ENCODE results near the gene SNX5.

SNX5 gene

DNA sequence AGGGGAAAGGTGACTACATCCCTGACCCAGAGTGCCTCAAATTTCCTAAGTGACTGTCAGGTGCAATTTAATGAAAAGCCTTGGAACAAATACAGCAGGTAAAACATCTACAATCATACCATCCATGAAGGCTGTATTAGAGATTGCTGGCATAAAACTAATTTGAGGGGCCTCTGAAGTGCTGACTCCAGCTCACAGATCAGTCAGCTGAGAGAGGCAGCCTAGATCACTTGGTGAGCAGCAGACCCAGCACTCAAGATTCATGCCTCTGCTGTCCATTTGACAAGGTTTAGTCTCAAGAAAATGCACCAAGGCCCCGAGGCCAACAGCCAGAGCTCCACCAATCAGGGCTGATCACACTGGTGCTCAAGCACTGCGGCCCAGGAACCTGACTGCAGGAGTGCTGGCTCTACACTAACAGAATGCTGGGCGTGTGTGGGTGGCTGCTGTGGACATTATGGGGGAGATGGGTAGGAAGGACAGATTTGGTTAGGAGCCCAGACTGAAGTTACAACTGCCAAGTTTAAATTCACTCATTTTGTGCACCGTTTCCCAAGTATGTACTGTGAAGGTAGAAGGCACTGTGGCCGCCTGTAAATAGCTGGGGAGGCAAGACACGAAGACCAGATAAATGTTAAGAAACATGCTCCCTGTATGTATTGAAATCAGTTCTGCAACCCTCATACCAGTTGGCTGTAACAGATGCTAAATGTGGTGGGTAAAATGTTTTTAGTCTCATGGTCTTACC, 28.2 kb downstream of the SNX5 start:
- no peak for DNase-seq (ENCODE audit: low read depth)

GRCh38 chr20:17939622-17940223, 28.9 kb downstream of the SNX5 start:
- no peak for DNase-seq (ENCODE audit: low read depth)

DNA sequence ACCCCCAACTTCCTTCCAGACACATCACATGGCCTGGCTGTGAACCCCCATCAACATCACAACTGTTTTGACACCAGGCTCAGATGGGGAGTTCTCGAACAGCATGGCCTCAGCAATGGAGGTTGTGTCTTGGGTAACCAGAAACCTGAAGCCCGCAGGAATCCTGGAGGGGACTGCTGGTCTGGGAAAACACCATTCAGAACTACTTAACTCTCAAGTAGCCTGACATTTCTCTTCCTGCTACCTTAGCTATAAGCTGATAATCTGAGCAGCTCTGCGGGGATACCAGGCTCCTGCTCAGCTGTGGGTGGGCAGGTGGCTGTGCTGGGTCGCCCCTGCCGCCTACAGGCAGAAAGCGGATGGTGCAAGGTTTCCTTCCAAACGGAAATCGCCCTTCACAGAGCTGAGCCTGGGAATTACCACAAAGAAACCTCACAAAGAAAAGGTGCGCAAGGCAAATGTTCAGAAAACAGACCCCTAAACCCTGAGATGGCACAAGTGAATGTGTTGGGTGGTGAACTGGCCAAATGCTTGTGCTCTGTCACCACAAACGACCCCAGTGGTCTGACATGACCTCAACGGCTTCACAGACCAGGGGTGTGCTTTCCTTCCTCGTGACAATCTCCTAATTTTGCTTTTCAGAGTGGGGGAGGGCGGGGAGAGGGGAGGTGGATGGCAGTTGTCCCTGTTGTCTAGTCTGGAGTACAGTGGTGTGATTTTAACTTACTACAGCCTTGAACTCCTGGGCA, 29.5 kb downstream of the SNX5 start:
- DNase-seq (ENCODE audit: low read depth): no peak

DNA sequence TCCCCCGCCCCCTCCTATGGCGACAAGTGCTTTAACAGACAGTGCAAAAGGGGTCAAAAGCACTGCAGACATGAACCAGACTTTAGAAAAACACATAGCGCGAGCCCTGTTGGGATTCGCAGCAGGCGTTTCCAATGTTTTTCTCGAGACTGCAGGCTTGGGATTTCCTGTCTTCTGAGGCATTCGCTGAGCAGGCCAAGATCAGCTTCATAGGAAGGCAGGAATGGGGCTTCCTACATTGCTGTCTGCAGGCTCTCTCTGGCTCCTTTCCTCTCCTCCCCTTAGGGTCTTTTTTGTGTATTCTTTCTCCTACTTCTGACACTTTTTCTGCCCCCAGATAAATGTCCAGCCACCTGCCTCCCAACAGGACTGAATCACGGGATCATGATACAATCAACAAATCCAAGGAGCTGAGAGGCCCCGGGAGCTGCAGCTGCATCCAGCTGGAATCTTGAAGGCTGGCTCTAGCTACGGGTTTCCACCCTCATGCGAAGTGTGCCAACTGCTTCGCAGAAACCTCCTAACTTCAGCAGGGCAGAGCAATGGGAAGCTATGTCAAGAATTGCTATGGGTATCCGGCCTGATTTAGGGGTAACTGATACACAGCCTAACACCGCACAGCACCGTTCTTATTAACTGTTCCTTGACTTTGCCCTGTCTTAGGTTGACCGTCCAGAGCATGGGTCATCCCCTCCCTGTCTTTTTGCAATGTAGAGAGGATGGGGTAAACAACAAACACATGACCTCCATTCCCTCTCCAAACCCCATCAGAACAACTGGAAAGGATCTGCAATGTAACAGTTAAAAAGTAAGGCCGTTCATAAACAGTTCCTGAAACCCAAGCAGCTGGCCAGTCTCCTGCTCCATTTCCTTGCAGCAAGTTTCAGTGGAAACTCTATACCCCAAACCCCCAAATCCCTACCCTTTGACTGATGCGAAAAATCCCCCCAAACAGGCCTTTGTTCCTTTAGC, 31.5 kb downstream of the SNX5 start:
- no peak for DNase-seq (ENCODE audit: low read depth)

DNA sequence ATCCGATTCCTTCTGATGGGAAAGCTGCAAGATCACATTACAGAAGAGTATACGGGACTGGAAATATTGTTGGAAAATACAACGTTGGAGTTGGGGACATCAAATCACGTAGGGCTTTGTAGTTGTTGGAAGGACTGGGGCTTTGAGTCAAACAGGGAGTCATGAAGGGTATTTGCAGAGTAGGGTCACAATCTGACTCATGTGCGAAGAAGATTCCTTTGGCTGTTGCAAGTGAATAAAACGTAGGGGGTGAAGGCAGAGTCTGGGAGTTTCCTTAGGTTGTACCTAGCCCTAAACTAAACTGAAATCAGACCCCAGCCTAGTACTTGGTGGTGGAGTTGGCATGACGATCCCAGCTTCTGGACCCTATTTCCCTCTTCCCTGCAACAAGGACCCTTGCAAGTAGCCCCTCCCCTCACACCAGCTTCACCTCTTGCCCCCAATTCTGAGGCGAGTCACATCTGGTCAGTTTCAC, 32.3 kb downstream of the SNX5 start:
- no peak for DNase-seq (ENCODE audit: low read depth)

- no peak for DNase-seq (ENCODE audit: low read depth)
These were observed 32.8 kb downstream of the SNX5 start for GRCh38 chr20:17935761-17936160.

GRCh38 chr20:17935186-17935585, 33.4 kb downstream of the SNX5 start:
- no peak for DNase-seq (ENCODE audit: low read depth)

DNA sequence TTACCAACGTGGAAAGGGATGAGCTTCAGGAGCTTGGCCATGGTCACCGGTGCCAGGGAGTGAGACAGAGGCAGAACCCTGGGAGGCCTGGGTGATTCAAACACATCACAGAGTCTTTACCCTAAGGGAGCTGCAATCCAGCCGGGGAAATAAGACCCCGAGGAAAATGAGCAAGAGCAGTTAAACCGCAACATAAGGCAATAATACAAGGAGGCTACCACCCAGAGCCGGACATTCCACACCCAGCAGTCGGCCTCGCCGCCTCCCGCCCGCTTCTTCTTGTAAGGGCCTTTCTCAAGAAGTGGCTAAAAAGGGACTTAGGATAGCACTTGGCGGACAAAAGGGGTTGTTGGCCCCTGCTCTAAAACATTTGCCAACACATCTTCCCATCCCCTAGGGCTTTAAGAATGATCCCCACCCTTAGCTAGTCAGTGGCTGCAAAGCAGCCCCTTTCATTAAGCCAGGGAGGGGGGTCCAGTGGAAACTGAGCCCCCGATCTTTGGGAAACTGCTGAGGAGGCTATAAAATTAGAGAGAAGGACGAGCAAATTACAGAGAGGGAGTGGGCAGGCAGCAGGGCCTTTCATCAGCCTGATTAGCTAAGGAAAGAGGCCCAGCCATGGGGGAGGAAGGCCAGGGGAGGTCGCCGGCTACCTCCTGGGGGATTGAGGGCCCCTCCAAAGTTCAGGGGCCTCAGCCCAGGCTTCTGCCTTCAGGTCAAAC, 34.3 kb downstream of the SNX5 start:
- DNase-seq (ENCODE audit: low read depth): no peak

DNA sequence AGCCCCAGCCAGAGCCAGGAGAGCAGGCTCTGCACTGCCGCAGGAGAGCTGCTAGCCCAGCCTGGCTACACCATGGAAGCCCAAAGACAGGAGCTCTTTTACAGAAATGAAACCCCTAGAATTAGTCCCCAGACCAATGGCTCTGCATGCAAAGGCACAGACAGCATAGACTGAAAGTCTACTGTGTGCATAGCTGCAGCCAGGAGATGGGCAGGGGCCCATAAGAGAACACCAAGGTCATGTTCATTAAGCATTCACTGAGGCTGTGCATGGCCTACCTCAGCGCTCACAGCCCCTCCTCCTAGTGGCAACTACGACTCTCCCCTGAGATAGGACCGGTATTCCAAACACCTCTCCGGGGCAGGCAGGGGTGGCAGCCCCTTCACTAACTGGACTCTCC, 34.9 kb downstream of the SNX5 start:
- no peak for DNase-seq (ENCODE audit: low read depth)

DNA sequence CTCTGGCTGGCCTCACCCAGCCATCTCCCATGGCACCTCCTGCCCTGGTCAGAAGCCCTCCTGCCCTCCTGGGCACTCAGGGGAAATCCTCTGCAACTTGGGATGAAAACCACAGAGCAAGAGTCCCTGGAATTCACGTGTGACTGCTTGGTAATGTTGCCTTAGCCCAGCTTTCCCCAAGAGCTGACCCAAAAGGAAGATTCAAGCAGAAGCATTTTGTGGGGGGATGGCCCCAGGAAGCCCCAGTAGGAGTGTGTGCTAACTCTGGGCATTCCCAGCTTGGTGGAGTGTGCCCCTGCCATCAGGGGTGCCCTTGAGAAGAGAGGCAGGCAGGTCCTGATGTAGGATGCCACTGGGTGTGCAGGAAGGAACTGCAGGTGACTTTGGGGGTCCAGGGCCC, 35.5 kb downstream of the SNX5 start:
- no peak for DNase-seq (ENCODE audit: low read depth)

DNA sequence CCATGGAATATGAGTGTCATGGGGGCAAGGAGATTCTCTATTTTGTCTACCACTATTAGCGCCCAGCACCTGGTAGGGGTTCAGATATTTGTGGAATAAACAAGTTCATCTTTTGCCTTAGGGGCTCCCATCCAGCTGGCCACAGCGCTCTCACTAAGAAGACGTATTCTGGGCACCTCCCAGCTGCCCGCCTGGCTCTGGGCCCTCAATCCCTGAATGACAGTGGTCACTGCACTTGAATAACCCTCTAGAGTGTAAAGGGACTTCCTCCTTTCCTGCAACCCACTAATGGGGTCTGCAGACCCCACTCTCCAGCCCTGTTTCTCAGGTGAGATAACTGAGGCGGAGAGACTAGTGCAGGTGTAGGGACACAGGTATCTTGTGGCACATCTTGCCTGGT, 36.2 kb downstream of the SNX5 start:
- no peak for DNase-seq (ENCODE audit: low read depth)

GRCh38 chr20:17931513-17931912, 37.1 kb downstream of the SNX5 start:
- DNase-seq (ENCODE audit: low read depth): no peak

- DNase-seq (ENCODE audit: low read depth): no peak
These were observed 39.8 kb downstream of the SNX5 start for GRCh38 chr20:17928633-17929311.

GRCh38 chr20:17928211-17928611, 40.4 kb downstream of the SNX5 start:
- DNase-seq (ENCODE audit: low read depth): no peak

GRCh38 chr20:17925940-17926300, 42.7 kb downstream of the SNX5 start:
- DNase-seq (ENCODE audit: low read depth): no peak

- DNase-seq (ENCODE audit: low read depth): no peak
These were observed 43.3 kb downstream of the SNX5 start for GRCh38 chr20:17925141-17925939.

DNA sequence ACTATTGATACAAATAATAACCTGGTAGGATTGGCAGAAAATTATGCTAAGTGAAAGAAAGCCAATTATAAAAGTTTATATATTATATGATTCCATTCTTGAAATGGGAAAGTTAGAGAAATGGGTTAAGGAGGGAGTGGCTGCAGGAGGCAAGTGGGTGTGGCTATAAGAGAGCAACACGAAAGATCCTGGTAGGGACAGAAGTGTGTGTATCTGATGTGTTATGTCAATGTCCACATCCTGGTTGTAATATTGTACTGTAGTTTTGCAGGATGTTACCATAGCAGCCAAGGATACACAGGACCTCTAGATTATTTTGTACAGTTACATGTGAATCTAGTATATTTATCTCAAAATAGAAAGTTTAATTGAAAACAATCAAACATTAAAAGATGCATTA, 46.8 kb downstream of the SNX5 start:
- no peak for DNase-seq (ENCODE audit: low read depth)

DNA sequence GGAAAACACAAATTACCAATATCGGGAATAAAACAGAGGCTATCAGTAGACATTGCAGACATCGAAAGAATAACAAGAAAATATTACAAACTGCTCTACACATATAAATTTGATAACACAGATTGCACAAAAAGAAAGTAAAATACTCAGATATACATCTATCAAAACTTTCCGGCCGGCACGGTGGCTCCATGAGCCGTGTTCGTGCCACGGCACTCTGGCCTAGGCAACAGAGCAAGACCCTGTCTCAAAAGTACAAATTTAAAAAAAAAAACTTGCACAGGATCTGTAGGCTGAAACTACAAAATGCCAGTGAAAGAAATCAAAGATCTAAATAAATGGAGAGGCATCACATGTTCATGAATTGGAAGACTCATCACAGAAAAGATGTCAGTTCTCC, 49.4 kb downstream of the SNX5 start:
- no peak for DNase-seq (ENCODE audit: low read depth)

DNA sequence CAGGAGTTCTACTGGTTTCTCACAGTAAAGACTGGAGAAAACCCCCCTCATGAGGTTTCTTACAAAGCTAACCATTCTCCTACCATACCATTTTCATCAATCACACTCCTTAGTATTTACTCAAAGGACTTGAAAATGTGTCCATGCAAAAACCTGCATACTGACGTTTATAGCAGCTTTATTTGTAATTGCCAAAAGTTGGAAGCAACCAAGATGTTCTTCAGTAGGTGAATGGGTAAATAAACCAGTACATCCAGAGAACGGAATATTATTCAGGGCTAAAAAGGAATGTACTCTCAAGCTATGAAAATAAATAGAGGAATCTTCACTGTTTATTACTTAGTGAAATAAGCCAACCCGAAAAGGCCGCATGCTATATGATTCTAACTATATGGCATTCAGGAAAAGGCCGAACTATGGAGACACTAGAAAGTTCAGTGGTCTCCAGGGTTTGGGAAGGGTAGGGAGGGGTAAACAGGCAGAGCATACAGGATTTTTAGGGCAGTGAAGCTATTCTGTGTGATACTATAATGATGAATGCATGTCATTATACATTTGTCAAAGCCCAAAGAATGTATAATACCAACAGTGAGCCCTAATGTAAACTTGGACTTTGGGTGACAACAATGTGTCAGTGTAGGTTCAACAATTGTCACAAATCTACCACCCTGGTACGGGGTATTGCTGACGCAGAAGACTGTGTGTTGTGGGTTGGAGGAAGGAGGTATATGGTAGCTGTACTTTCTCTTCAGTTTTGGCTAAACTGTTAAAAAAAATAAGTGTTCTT, 50.6 kb downstream of the SNX5 start:
- DNase-seq (ENCODE audit: low read depth): no peak
